HG03139 (cell line): ENCODE results near the gene AMMECR1L.
"Not testable (repeated sequence)": the region's sequence is repeated elsewhere in the genome, so short reads cannot be mapped to it uniquely, and the experiment has no call there.

Source experiments
- ATAC-seq: cut with Tn5 transposase; IDR thresholded peaks from one replicate; pipeline ENCODE4 v1.9.1; 2021; ENCODE audit not compliant: unreplicated experiment

Gene AMMECR1L

GRCh38 chr2:127885780-127886592 lies at the start of gene AMMECR1L:
TSS of gene AMMECR1L (minus strand) at chr2:127885956. CDS start at chr2:127874234, 11,722 bp downstream.
- ATAC-seq, result peak; percentile 92

DNA sequence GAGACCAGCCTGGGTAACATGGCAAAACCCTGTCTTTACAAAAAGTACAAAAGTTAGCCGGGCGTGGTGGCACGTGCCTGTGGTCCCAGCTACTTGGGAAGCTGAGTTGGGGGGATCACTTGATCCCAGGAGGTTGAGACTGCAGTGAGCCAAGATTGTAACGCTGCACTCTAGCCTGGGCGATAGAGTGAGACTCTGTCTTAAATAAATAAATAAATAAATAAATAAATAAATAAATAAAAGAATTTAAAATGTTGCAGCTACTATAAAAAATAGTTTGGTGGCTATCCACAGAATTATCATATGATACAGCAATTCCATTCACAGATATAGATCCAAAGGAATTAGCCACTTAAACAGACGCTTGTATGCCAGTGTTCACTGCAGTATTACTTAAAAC lies 49.6 kb upstream of the AMMECR1L start:
- ATAC-seq, result no peak

- no peak for ATAC-seq
Observed at GRCh38 chr2:127932199-127932876, 46.6 kb upstream of the AMMECR1L start.

GRCh38 chr2:127929449-127929848 lies 43.7 kb upstream of the AMMECR1L start:
- ATAC-seq, result no peak

DNA sequence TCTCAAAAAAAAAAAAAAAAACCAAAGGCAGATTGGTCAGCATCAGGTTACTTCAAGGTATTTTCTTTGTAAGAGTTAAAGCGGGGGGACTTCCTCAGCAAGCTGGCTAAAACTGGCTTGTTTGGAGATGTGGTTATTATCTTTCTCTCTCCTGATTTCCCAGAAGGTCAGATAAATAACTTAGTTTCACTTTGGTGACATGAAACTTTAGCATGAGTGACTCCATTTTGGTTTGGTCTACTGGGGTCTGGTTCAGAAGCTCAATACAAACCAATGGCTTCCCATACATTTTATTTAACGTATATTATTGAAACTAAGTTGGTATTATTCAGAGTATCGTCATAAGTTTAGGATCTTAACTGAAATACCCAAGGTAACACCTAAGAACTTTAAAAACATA lies 41.6 kb upstream of the AMMECR1L start:
- no peak for ATAC-seq

GRCh38 chr2:127917916-127918315 lies 32.2 kb upstream of the AMMECR1L start:
- no peak for ATAC-seq

DNA sequence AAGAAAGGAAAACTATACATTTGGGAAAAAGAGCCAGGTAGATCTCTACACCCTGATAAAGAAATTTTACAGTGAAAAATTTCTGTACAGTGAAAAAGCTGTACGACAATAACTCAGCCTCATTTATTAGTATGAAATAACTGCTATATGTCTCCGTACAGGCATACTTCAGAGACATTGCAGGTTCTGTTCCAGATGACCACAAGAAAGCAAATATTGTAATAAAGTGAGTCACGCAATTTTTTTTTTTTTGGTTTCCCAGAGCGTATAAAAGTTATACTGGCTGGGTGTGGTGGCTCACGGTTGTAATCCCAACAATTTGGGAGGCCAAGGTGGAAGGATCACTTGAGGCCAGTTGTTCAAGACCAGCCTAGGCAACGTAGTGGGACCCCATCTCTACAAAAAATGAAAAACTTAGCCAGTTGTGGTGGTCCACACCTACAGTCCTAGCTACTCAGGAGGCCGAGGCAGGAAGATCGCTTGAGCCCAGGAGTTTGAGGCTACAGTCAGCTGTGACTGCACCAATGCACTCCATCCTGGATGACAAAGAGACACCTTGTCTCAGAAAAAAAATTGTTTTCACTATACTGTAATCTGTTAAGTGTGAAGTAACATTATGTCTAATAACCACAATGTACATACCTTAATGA lies 28.2 kb upstream of the AMMECR1L start:
- no peak for ATAC-seq

- no peak for ATAC-seq
Observed at GRCh38 chr2:127911737-127912136, 26.0 kb upstream of the AMMECR1L start.

DNA sequence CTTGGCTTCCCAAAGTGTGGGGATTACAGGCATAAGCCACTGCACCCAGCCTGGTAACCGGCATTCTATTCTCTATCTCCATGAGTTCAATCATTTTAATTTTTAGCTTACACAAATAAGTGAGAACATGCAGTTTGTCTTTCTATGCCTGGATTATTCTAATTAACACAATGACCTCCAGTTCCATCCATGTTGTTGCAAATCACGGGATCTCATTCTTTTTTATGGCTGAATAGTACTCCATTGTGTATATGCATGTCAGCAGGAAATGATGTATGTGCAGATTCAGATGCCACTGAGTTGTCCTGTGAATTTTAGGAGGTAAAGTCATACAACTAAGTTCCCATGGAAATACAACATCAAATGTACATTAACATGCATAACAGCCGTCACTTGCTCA lies 24.7 kb upstream of the AMMECR1L start:
- no peak for ATAC-seq

DNA sequence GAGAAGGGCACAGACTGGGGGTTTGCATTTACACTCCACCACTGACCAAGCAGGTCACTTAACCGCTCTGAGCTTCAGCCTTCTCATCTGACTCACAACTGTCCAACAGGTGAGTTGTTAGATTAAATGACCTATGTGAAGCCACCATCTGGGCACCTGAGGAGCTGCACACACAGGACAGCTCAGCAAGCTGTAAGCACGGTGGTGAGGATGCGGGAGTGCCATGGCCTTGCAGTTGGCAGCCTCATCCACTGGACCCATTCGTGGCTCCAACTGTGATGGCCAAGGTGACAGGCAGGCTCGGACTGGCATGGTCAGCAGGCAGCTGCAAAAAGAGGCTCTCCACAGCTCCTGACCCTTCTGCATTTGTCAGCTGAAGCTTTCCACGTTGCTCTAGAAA lies 23.3 kb upstream of the AMMECR1L start:
- ATAC-seq, result no peak

DNA sequence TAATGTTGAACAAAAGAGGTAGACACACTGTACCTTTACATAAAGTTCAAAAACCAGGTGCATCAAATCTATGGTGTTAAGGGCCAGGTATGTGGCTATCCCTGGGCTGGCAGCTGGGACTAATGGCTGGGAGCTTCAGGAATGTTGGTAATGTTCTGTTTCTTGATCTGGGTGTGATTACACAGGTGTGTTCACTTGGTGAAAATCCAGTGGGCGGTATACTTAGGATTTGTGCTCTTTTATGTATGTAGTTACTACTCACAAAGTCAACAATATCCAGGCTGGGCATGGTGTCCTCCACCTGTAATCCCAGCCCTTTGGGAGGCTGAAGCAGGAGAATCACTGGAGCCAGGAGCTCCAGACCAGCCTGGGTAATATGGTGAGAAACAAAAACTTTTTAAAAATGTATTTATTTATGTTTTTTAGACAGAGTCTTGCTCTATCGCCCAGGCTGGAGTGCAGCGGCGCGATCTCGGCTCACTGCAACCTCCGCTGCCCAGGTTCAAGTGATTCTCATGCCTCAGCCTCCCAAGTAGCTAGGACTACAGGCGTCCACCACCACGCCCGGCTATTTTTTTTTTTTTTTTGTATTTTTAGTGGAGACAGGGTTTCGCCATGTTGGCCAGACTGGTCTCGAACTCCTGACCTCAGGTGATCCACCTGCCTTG lies 22.1 kb upstream of the AMMECR1L start:
- ATAC-seq, result not testable (repeated sequence)

DNA sequence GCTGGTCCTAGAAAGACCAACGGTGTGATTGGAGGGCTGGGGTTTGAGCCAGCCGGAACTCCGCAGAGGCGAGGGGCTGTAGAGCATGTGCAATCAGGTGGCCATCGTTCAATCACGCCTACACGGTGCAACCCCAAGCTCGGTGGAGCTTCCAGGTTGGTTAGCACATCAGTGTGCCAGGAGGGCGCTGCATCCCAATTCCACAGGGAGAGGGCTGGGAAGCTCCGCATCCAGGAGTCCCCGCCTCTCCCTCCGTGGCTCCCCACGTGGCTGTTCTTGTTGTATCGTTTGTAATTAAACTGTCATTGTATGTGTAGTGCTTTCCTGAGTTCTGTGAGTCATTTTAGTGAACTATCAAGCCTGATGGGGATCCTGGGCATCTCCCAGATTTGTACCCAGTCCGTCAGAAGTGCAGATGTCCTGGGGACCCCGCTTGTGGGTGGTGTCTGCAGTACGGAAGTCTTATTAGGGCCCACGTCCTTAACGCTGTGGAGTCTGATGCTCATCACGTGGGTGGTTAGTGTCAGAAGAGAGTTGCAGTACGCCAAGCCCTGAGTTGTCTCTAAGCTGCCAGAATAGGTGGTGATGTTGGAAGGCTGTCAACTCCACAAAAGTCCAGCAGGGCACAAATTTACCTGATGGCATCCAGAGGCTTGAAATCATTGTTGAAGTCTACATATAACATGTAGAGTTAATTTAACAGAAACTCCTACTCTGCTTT lies 20.6 kb upstream of the AMMECR1L start:
- no peak for ATAC-seq

GRCh38 chr2:127901339-127902056 lies 15.7 kb upstream of the AMMECR1L start:
- no peak for ATAC-seq

- no peak for ATAC-seq
Observed at GRCh38 chr2:127897531-127898211, 11.9 kb upstream of the AMMECR1L start.

GRCh38 chr2:127893494-127893893 lies 7.7 kb upstream of the AMMECR1L start:
- no peak for ATAC-seq

DNA sequence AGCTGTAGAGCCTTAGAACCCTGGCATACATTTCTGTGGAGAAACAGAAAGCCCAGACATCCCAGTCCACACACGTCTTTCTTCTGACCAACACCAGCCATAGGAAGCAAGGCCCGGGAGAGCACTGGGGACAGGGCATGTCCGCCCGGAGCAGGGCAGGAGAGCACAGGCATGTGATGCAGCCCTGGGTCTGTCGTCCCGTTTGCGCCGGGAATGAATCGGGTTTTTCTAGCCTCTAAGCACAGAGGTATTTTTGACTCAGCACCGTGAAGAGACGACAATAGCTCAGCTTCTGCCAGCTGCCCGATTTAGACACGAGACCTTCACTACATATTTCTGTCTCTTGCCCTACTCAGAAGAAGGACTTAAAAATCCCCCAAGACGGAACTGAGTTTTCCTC lies 7.3 kb upstream of the AMMECR1L start:
- no peak for ATAC-seq

- ATAC-seq, result no peak
Observed at GRCh38 chr2:127891811-127892210, 6.1 kb upstream of the AMMECR1L start.

DNA sequence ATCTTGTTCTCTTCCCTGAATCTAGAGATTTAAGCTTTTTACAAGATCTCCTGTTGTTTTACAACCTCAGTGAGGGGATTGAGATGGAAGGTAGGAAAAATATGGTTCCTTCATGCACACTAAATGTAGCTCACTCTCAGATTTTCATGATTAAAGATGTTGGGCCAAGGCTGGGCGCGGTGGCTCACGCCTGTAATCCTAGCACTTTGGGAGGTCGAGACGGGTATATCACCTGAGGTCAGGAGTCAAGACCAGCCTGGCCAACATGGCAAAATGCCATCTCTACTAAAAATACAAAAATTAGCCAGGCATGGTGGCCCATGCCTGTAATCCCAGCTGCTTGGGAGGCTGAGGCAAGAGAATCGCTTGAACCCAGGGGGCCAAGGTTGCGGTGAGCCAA lies 5.0 kb upstream of the AMMECR1L start:
- not testable (repeated sequence) for ATAC-seq

GRCh38 chr2:127888772-127889171 lies 3.0 kb upstream of the AMMECR1L start:
- no peak for ATAC-seq

DNA sequence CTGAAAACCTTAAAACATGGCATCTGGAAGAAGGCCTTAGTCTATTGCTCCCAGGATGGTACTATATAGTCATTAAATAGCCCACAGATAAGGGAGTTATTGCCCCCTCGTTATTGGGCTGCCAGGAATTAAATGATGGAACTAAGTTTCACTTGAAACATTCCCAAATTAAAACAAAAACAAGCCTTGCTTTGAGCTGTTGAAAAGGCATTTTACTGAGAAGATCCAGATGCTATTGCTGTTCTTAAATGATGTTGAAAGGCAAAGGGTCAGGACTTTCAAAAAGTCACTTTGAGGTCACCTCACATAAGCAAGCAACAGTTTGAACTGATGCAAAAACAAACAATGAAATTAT lies 2.0 kb upstream of the AMMECR1L start:
- ATAC-seq, result no peak
